Astrocyte of the spinal cord (primary cell): ENCODE results near the gene FCHO1.
A peak's percentile ranks its signal among the peaks of the same experiment; 100 is the strongest.

Experiments used
- DNase-seq: peaks from one replicate; pipeline ENCODE4 v3.0.0; 2011; ENCODE audit warnings: low read depth, low spot score
- H3K4me3 ChIP-seq: 2 replicates; pipeline ENCODE4 v1.5.1; 2011; ENCODE audit warnings: low read depth, mild to moderate bottlenecking, low read length, moderate library complexity
- CTCF ChIP-seq: IDR thresholded peaks from 2 replicates; pipeline ENCODE4 v1.5.1; 2012; ENCODE audit warnings: low read depth, mild to moderate bottlenecking, low read length, inconsistent platforms
- in situ Hi-C: cut with HindIII; loops from 2 replicates; pipeline ENCODE4 v1.10.0; 2017; ENCODE audit warnings: low sequenced_read_pairs

Gene FCHO1

GRCh38 chr19:17753976-17754375, 2.7 kb downstream of the FCHO1 start:
- in situ Hi-C loops = no loop called here
- no peak for DNase-seq
- no peak for TF ChIP-seq CTCF
- H3K4me3 ChIP-seq = no peak overlapping the region

GRCh38 chr19:17754634-17755442, 3.6 kb downstream of the FCHO1 start:
- H3K4me3 ChIP-seq = no peak overlapping the region
- in situ Hi-C loops = no loop called here
- DNase-seq = no peak
- TF ChIP-seq CTCF = no peak

- no peak overlapping the region for H3K4me3 ChIP-seq
- TF ChIP-seq CTCF = no peak
- in situ Hi-C loops = no loop called here
- DNase-seq = no peak
Measured at GRCh38 chr19:17755443-17755890, 4.2 kb downstream of the FCHO1 start.

GRCh38 chr19:17755977-17756670, 4.8 kb downstream of the FCHO1 start:
- peak; percentile 39 for DNase-seq
- TF ChIP-seq CTCF = no peak
- no peak overlapping the region for H3K4me3 ChIP-seq
- in situ Hi-C loops = no loop called here

GRCh38 chr19:17757125-17757524, 5.8 kb downstream of the FCHO1 start:
- H3K4me3 ChIP-seq = no peak overlapping the region
- TF ChIP-seq CTCF = no peak
- in situ Hi-C loops = no loop called here
- peak; percentile 42 for DNase-seq

GRCh38 chr19:17758515-17758914, 7.2 kb downstream of the FCHO1 start:
- no peak for TF ChIP-seq CTCF
- in situ Hi-C loops = no loop called here
- DNase-seq = no peak
- H3K4me3 ChIP-seq = no peak overlapping the region
